T-cell (primary cell): ENCODE measurements around the gene CTR9. TPM values are rescaled to one million over a fixed set of nuclear protein-coding genes. Genes with fewer than 3 reads are reported as not detected.

Experiments used
- ATAC-seq, 4 experiments: fragments of 200-7000 bp in 3 of 4; fragments of 150-1000 bp in 1 of 4; cut with Tn5 transposase; replicated peaks in 1 of 4; 1 replicate in 3 of 4; 2 replicates in 1 of 4; pipeline ENCODE4 v1.10.0; 2021; ENCODE audit warnings: moderate library complexity in 3 of 4, mild to moderate bottlenecking in 2 of 4, moderate number of reproducible peaks in 1 of 4
- CTCF ChIA-PET, 2 donors: fragments of 300-600 bp; sonication (Branson Sonifier 250); formaldehyde crosslinking; loops; one replicate each; lab custom pipeline; 2022; ENCODE audit warnings: antibody characterized with exemption in 2 of 2; lab: Charles Lee
- POLR2A ChIA-PET, 2 donors: fragments of 300-600 bp; sonication (Branson Sonifier 250); formaldehyde crosslinking; loops; one replicate each; lab custom pipeline; 2022; ENCODE audit warnings: antibody characterized with exemption in 2 of 2; lab: Charles Lee
- DNase-seq, 35 experiments: peaks; one replicate each; pipeline versions ENCODE4 v3.0.0 to v3.0.0-alpha.2; 2013 to 2023
- H3K27ac ChIP-seq: one replicate; pipeline ENCODE4 v1.5.1; 2013; ENCODE audit warnings: low read length
- H3K27me3 ChIP-seq, 2 experiments: replicated peaks in 1 of 2; 1 replicate in 1 of 2; 2 replicates in 1 of 2; pipeline versions ENCODE4 v1.6.1 to v1.7.0; 2013; ENCODE audit warnings: low read length in 1 of 2, mixed read lengths in 1 of 2; ENCODE audit not compliant: control insufficient read depth in 2 of 2, insufficient read depth in 2 of 2; ENCODE audit errors: extremely low read depth in 1 of 2
- H3K36me3 ChIP-seq, 2 donors: 1 replicate in 1 of 2; 2 replicates in 1 of 2; pipeline versions ENCODE4 v1.6.1 to v1.7.0; 2013; ENCODE audit warnings: low read length in 1 of 2; ENCODE audit not compliant: control insufficient read depth in 2 of 2, insufficient read depth in 1 of 2; ENCODE audit errors: extremely low read depth in 1 of 2
- H3K4me1 ChIP-seq, 2 experiments: 1 replicate in 1 of 2; 2 replicates in 1 of 2; pipeline versions ENCODE4 v1.6.1 to v1.7.0; 2013; ENCODE audit warnings: low read length in 2 of 2, mixed read lengths in 1 of 2; ENCODE audit not compliant: insufficient read depth in 2 of 2, control insufficient read depth in 1 of 2; ENCODE audit errors: extremely low read depth in 1 of 2
- H3K4me3 ChIP-seq, 2 donors: 1 replicate in 1 of 2; 2 replicates in 1 of 2; pipeline versions ENCODE4 v1.5.1 to v1.7.0; 2013; ENCODE audit warnings: mild to moderate bottlenecking in 2 of 2, low read length in 1 of 2, moderate library complexity in 1 of 2; ENCODE audit not compliant: control insufficient read depth in 1 of 2; ENCODE audit errors: extremely low read depth in 1 of 2
- H3K9me3 ChIP-seq: 2 replicates; pipeline ENCODE4 v1.7.0; 2013
- H3K27ac Mint-ChIP-seq, 2 donors: one replicate each; pipeline ENCODE4 v1.8.0; 2020 to 2021; ENCODE audit warnings: mild to moderate bottlenecking in 2 of 2, mixed read lengths in 2 of 2
- H3K27me3 Mint-ChIP-seq, 2 donors: one replicate each; pipeline ENCODE4 v1.8.0; 2021 to 2022; ENCODE audit warnings: mixed read lengths in 2 of 2
- H3K36me3 Mint-ChIP-seq: one replicate; pipeline ENCODE4 v1.8.0; 2021; ENCODE audit warnings: mixed read lengths
- H3K4me1 Mint-ChIP-seq, 3 donors: one replicate each; pipeline ENCODE4 v1.8.0; 2020 to 2022; ENCODE audit warnings: mixed read lengths in 3 of 3, mild to moderate bottlenecking in 1 of 3
- H3K4me3 Mint-ChIP-seq, 3 donors: one replicate each; pipeline ENCODE4 v1.8.0; 2020 to 2022; ENCODE audit warnings: mild to moderate bottlenecking in 3 of 3, mixed read lengths in 3 of 3, moderate library complexity in 3 of 3
- H3K9me3 Mint-ChIP-seq, 3 donors: one replicate each; pipeline ENCODE4 v1.8.0; 2020 to 2022; ENCODE audit warnings: mixed read lengths in 3 of 3
- WGBS: methylation state at CpG from one replicate; pipeline ENCODE4 v1.1.5; 2013; ENCODE audit warnings: missing lambda C conversion rate; ENCODE audit not compliant: insufficient coverage; 5-methylcytosine and 5-hydroxymethylcytosine counted together
- total RNA-seq, 35 experiments: library from RNA in 6 of 35; stranded (reverse) in 6 of 35; fragments of 120-200 nt in 1 of 35; gene quantifications; one replicate each; pipeline versions ENCODE4 v1.2.1 to v1.2.4 and lab custom pipeline; 2013 to 2026

The CTR9 gene
- total RNA-seq, 5 donors from 2014 or later (not counting 1 experiment from before 2014, with no cell fraction given), result 26.4 to 45.6 (median 42.2) TPM

- no peaks in the 10 kb centered on the region for H3K9me3 Mint-ChIP-seq
- ChIA-PET CTCF (interaction anchor here in 1 of 2 donors (2.8 kb wide), 1 partner anchor 9 kb away, joined by 11 read pairs; the partner anchor contains the start of gene EIF4G2), POLR2A (interaction anchor here (0.6 to 3.9 kb wide), 3 partner anchors 9 to 1395 kb away, joined by 4 to 30 read pairs (median 7); partner anchors contain the start of gene EIF4G2 (in 2 of the 2))
- peaks cover 75 to 87% (median 85%) of the 10 kb centered on the region in 3 donors for H3K4me1 Mint-ChIP-seq
- H3K27me3 ChIP-seq, result no peaks in the 10 kb centered on the region
- H3K27me3 Mint-ChIP-seq, result no peaks in the 10 kb centered on the region
- no peak overlapping the region for H3K4me3 ChIP-seq
- peak in 3 of 4 experiments; percentile 17 to 46 (median 45) for ATAC-seq
- WGBS, result no CpG with 5 or more reads among the region's 2 CpGs
- H3K36me3 Mint-ChIP-seq, result peaks cover 77% of the 10 kb centered on the region
- H3K4me1 ChIP-seq, result peaks cover 19 to 32% of the 10 kb centered on the region in 2 experiments
- H3K27ac ChIP-seq, result peak overlapping the region; percentile 7
- peak overlapping the region; percentile 74 to 84 for H3K27ac Mint-ChIP-seq
- H3K36me3 ChIP-seq, result peaks cover 0 to 94% of the 10 kb centered on the region in 2 donors
- H3K9me3 ChIP-seq, result no peaks in the 10 kb centered on the region
- DNase-seq, result no peak
- peak overlapping the region in 1 of 3 donors; percentile 25 for H3K4me3 Mint-ChIP-seq
Measured at GRCh38 chr11:10800292-10800691, 49.2 kb downstream of the CTR9 start.

DNA sequence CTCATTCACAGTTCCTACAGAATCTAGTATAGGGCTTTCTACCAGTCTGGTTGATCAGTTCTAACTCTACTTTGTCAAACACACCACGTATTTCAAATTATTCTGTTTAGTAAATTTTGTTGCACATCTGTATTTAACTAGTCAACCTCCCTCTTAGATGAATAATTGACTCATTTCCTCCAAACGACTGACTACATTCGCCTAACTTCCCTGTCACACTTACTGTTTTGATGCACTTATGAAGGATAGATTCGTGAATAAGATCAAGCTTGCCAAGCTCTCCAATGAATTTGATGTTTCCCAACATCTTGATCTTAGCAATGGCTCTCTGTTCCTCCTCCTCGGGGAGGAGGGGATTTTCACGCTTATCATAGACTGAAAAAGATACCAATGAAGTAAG is 52.6 kb downstream of the CTR9 start:
- Mint-ChIP-seq H3K4me1 (peaks cover 79 to 85% (median 85%) of the 10 kb centered on the region in 3 donors), H3K9me3 (no peaks in the 10 kb centered on the region), H3K36me3 (peaks cover 83% of the 10 kb centered on the region), H3K27ac (peak overlapping the region; percentile 25 to 29), H3K4me3 (peak overlapping the region in 2 of 3 donors; percentile 2 to 91), H3K27me3 (no peaks in the 10 kb centered on the region)
- no peak overlapping the region for H3K27ac ChIP-seq
- ATAC-seq (no peak), DNase-seq (no peak)
- H3K27me3 ChIP-seq, result no peaks in the 10 kb centered on the region
- no CpG with 5 or more reads among the region's 6 CpGs for WGBS
- no peak overlapping the region for H3K4me3 ChIP-seq
- ChIA-PET CTCF (interaction anchor here (1.0 to 2.9 kb wide), 5 partner anchors 11 to 345 kb away, joined by 3 to 22 read pairs (median 4); no protein-coding TSS in a partner anchor), POLR2A (interaction anchor here (0.5 to 1.9 kb wide), 8 partner anchors 11 to 353 kb away, joined by 3 to 8 read pairs (median 4); partner anchors contain the start of gene ZBED5 (in 1 of the 2))
- peaks cover 5 to 83% of the 10 kb centered on the region in 2 donors for H3K36me3 ChIP-seq
- no peaks in the 10 kb centered on the region for H3K9me3 ChIP-seq
- peaks cover 34 to 44% of the 10 kb centered on the region in 2 experiments for H3K4me1 ChIP-seq

DNA sequence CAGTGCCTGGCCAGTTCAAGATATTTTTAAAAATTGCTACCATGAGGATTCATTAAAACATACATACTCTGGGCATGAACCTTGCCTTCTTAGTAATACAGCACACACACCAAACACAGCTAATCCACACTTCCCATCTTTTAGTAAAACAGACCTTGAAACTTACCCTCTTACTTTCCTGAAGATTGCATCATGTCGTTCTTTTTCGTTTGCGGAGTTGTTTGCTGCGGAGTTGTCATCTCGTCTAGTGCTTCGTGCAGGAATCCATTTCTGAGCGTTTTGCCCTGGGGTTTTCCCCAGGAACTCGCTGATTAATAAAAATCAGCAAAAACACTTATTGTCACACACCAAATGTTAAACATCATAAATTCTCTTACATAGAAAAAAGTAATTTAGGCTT is 54.7 kb downstream of the CTR9 start:
- Mint-ChIP-seq H3K4me1 (peaks cover 72 to 77% (median 74%) of the 10 kb centered on the region in 3 donors), H3K27me3 (no peaks in the 10 kb centered on the region), H3K4me3 (peak overlapping the region; percentile 31 to 91 (median 34)), H3K36me3 (peaks cover 63% of the 10 kb centered on the region), H3K9me3 (no peaks in the 10 kb centered on the region), H3K27ac (peak overlapping the region; percentile 45 to 98)
- no peak overlapping the region for H3K4me3 ChIP-seq
- no peaks in the 10 kb centered on the region for H3K27me3 ChIP-seq
- H3K9me3 ChIP-seq, result no peaks in the 10 kb centered on the region
- ATAC-seq (no peak), DNase-seq (no peak)
- CTCF ChIA-PET, result interaction anchor here in 1 of 2 donors (1.2 kb wide), 1 partner anchor 13 kb away, joined by 7 read pairs; no protein-coding TSS in a partner anchor
- POLR2A ChIA-PET, result interaction anchor here (0.7 to 1.3 kb wide), 2 partner anchors 10 to 97 kb away, joined by 3 to 8 read pairs; no protein-coding TSS in a partner anchor
- H3K36me3 ChIP-seq, result peaks cover 5 to 62% of the 10 kb centered on the region in 2 donors
- peaks cover 35 to 38% of the 10 kb centered on the region in 2 experiments for H3K4me1 ChIP-seq
- no peak overlapping the region for H3K27ac ChIP-seq
- WGBS, result no CpG with 5 or more reads among the region's 8 CpGs

DNA sequence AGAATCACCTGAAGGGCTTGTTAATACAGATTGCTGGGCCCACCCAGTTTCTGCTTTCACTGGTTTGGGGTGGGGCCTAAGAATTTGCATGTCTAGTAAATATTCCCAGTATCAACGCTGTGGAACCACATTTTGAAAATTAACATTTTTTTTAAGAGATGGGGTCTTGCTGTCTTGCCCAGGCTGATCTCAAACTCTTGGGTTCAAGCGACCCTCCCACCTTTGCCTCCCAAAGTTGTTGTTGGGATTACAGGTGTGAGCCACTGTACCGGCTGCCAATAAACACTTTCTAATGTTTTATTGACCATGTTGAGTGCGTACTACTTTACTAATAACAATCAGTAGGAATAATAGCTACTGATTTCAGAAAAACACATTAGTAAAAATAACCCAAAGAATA is 55.2 kb downstream of the CTR9 start:
- Histone ChIP-seq H3K4me3 (no peak overlapping the region), H3K27ac (peak overlapping the region; percentile 31), H3K4me1 (peaks cover 31 to 36% of the 10 kb centered on the region in 2 experiments), H3K27me3 (no peaks in the 10 kb centered on the region), H3K36me3 (peaks cover 5 to 58% of the 10 kb centered on the region in 2 donors), H3K9me3 (no peaks in the 10 kb centered on the region)
- Mint-ChIP-seq H3K36me3 (peaks cover 58% of the 10 kb centered on the region), H3K4me1 (peaks cover 68 to 72% (median 69%) of the 10 kb centered on the region in 3 donors), H3K4me3 (peak overlapping the region; percentile 91 to 95 (median 94)), H3K27me3 (no peaks in the 10 kb centered on the region), H3K9me3 (no peaks in the 10 kb centered on the region), H3K27ac (peak overlapping the region; percentile 46 to 98)
- ATAC-seq (no peak), DNase-seq (no peak)
- POLR2A ChIA-PET, result interaction anchor here (0.6 to 1.3 kb wide), 4 partner anchors 8 to 1158 kb away, joined by 4 to 8 read pairs (median 4); no protein-coding TSS in a partner anchor
- CTCF ChIA-PET, result interaction anchor here in 1 of 2 donors (1.2 kb wide), 1 partner anchor 13 kb away, joined by 7 read pairs; no protein-coding TSS in a partner anchor
- no CpG with 5 or more reads among the region's 4 CpGs for WGBS

GRCh38 chr11:10807493-10808234 is 56.6 kb downstream of the CTR9 start:
- CTCF ChIA-PET, result interaction anchor here in 1 of 2 donors (3.7 kb wide), 1 partner anchor 50 kb away, joined by 60 read pairs; the partner anchor contains the start of gene ZBED5
- under 1% methylated on average over 39 of the region's 39 CpGs for WGBS
- H3K9me3 ChIP-seq, result no peaks in the 10 kb centered on the region
- H3K27ac ChIP-seq, result peak overlapping the region; percentile 95
- peaks cover 0 to 4% of the 10 kb centered on the region in 2 experiments for H3K27me3 ChIP-seq
- peak overlapping the region; percentile 91 to 95 (median 94) for H3K4me3 Mint-ChIP-seq
- POLR2A ChIA-PET, result interaction anchor here (0.6 to 3.7 kb wide), 5 partner anchors 9 to 50 kb away, joined by 5 to 164 read pairs (median 45); partner anchors contain the start of gene ZBED5 (in 2 of the 2)
- ATAC-seq (peak in 3 of 4 experiments; percentile 0 to 3 (median 1)), DNase-seq (peak in 31 of 35 experiments; percentile 10 to 58 (median 20))
- H3K4me1 ChIP-seq, result peaks cover 25 to 27% of the 10 kb centered on the region in 2 experiments
- no peaks in the 10 kb centered on the region for H3K9me3 Mint-ChIP-seq
- H3K36me3 ChIP-seq, result peaks cover 5 to 44% of the 10 kb centered on the region in 2 donors
- peak overlapping the region; percentile 81 to 94 for H3K4me3 ChIP-seq
- H3K4me1 Mint-ChIP-seq, result peaks cover 53 to 58% (median 58%) of the 10 kb centered on the region in 3 donors
- H3K36me3 Mint-ChIP-seq, result peaks cover 44% of the 10 kb centered on the region
- H3K27me3 Mint-ChIP-seq, result no peaks in the 10 kb centered on the region
- H3K27ac Mint-ChIP-seq, result peak overlapping the region; percentile 98
